Astrocyte (in vitro differentiated cells and primary cell): Measurements from ENCODE around the gene SCNN1A.

Source experiments
- CTCF ChIP-seq: IDR thresholded peaks from 2 replicates; pipeline ENCODE4 v1.5.1; 2011; ENCODE audit warnings: low read depth, mild to moderate bottlenecking, inconsistent platforms, low read length, moderate library complexity; ENCODE audit not compliant: insufficient read depth
- EZH2 ChIP-seq: IDR thresholded peaks from 2 replicates; pipeline ENCODE4 v1.6.1; 2012; ENCODE audit warnings: mild to moderate bottlenecking, low read length, inconsistent platforms; ENCODE audit not compliant: insufficient read depth

- TF ChIP-seq CTCF (no peak), EZH2 (no peak)
These were observed 37.4 kb downstream of the SCNN1A start for GRCh38 chr12:6337958-6338433.
